HL-60 (cell line): Measurements from ENCODE around the gene ADNP.
"Not testable (repeated sequence)": the region's sequence is repeated elsewhere in the genome, so short reads cannot be mapped to it uniquely, and the experiment has no call there.

Experiments
- DNase-seq, 2 experiments: peaks; one replicate each; pipeline ENCODE4 v3.0.0-alpha.2; 2010 to 2020; ENCODE audit warnings: low read depth in 1 of 2, low spot score in 1 of 2
- H3K27ac ChIP-seq: fragments of 250-450 bp; sonication (Bioruptor Pico); replicated peaks from 2 replicates; pipeline ENCODE4 v1.5.1; 2020; ENCODE audit warnings: mild to moderate bottlenecking, moderate library complexity
- H3K27me3 ChIP-seq: fragments of 250-450 bp; sonication (Bioruptor Pico); 2 replicates; pipeline ENCODE4 v1.5.1; 2021; ENCODE audit warnings: mild to moderate bottlenecking, moderate library complexity; ENCODE audit not compliant: insufficient read depth, poor library complexity, severe bottlenecking
- H3K4me3 ChIP-seq: replicated peaks from 2 replicates; pipeline ENCODE4 v1.5.1; 2011; ENCODE audit warnings: mild to moderate bottlenecking, control low read depth, low read length; ENCODE audit not compliant: insufficient read depth
- CTCF ChIP-seq: IDR thresholded peaks from one replicate; pipeline ENCODE4 v1.5.1; 2011; ENCODE audit warnings: low read length, control low read depth, inconsistent platforms; ENCODE audit not compliant: insufficient read depth
- GABPA ChIP-seq: IDR thresholded peaks from 2 replicates; pipeline ENCODE4 v1.6.1; 2012; ENCODE audit warnings: low read depth
- POLR2AphosphoS5 ChIP-seq: IDR thresholded peaks from 2 replicates; pipeline ENCODE4 v1.6.1; 2012; ENCODE audit warnings: low read depth
- REST ChIP-seq: IDR thresholded peaks from 2 replicates; pipeline ENCODE4 v1.6.1; 2012; ENCODE audit warnings: low read depth; ENCODE audit not compliant: insufficient replicate concordance
- SPI1 ChIP-seq: IDR thresholded peaks from 2 replicates; pipeline ENCODE4 v1.6.1; 2012; ENCODE audit warnings: low read depth, mild to moderate bottlenecking, borderline replicate concordance

ADNP gene

GRCh38 chr20:50886184-50886790 is 45.0 kb downstream of the ADNP start:
- no peak for DNase-seq
- H3K27ac ChIP-seq = no peak overlapping the region

GRCh38 chr20:50885781-50886180 is 45.5 kb downstream of the ADNP start:
- H3K27ac ChIP-seq = no peak overlapping the region
- DNase-seq = no peak
- H3K4me3 ChIP-seq = no peak overlapping the region
- TF ChIP-seq POLR2AphosphoS5 = no peak
- TF ChIP-seq REST = no peak
- no peaks in the 10 kb centered on the region for H3K27me3 ChIP-seq

More at GRCh38 chr20:50886184-50886790, 45.0 kb downstream of the ADNP start:
- Histone ChIP-seq H3K27me3 (no peaks in the 10 kb centered on the region), H3K4me3 (no peak overlapping the region)
- TF ChIP-seq GABPA (no peak), POLR2AphosphoS5 (peak; percentile 19; the same call in 1 of the 2 replicates)

- Histone ChIP-seq H3K27me3 (no peaks in the 10 kb centered on the region), H3K27ac (no peak overlapping the region), H3K4me3 (no peak overlapping the region)
- TF ChIP-seq POLR2AphosphoS5 (no peak), GABPA (no peak), CTCF (no peak), SPI1 (no peak), REST (no peak)
- no peak for DNase-seq
Observed at GRCh38 chr20:50885068-50885467, 46.2 kb downstream of the ADNP start.

GRCh38 chr20:50883856-50884255 is 47.4 kb downstream of the ADNP start:
- DNase-seq = no peak
- Histone ChIP-seq H3K27ac (no peak overlapping the region), H3K27me3 (no peaks in the 10 kb centered on the region), H3K4me3 (no peak overlapping the region)
- no peak for TF ChIP-seq REST
- TF ChIP-seq POLR2AphosphoS5 = no peak
- no peak for TF ChIP-seq SPI1
- no peak for TF ChIP-seq CTCF
- no peak for TF ChIP-seq GABPA

- not testable (repeated sequence) for H3K27me3 ChIP-seq, H3K27ac ChIP-seq, H3K4me3 ChIP-seq, DNase-seq
Observed at GRCh38 chr20:50881759-50882424, 49.3 kb downstream of the ADNP start.
